Upper lobe of right lung (tissue), 1 donor: ENCODE measurements around the gene HOXA13. TPM values are rescaled to one million over a fixed set of nuclear protein-coding genes. Genes with fewer than 3 reads are reported as not detected.

ENCODE experiments used
- ATAC-seq: fragments of 200-7000 bp; cut with Tn5 transposase; one replicate; pipeline ENCODE4 v1.9.1; 2020; ENCODE audit warnings: mild to moderate bottlenecking, moderate library complexity
- DNase-seq: peaks from one replicate; pipeline ENCODE4 v3.0.0-alpha.2; 2020
- H3K27ac ChIP-seq: fragments of 200-600 bp; one replicate; pipeline ENCODE4 v1.8.0; 2022
- H3K27me3 ChIP-seq: fragments of 200-600 bp; one replicate; pipeline ENCODE4 v1.8.0; 2022; ENCODE audit warnings: mild to moderate bottlenecking
- H3K36me3 ChIP-seq: fragments of 200-600 bp; one replicate; pipeline ENCODE4 v1.8.0; 2022
- H3K4me1 ChIP-seq: fragments of 200-600 bp; one replicate; pipeline ENCODE4 v1.8.0; 2022
- H3K4me3 ChIP-seq: fragments of 200-600 bp; one replicate; pipeline ENCODE4 v1.8.0; 2022; ENCODE audit warnings: mild to moderate bottlenecking
- H3K9me3 ChIP-seq: fragments of 200-600 bp; one replicate; pipeline ENCODE4 v1.8.0; 2022
- CTCF ChIP-seq: fragments of 200-600 bp; IDR thresholded peaks from one replicate; pipeline ENCODE4 v1.8.0; 2022; ENCODE audit warnings: antibody characterized with exemption
- intact Hi-C: fragments of 100-400 bp; cut with DNase I; formaldehyde crosslinking; loops from one replicate; pipeline ENCODE4 v1.11.0; 2022
- total RNA-seq: library from RNA; stranded (reverse); fragmentation: NEBNext Ultra II Directional; extraction: Animal tissue kit (Norgen Biotek cat#: 25700); gene quantifications from one replicate; pipeline ENCODE4 v1.2.1, GENCODE V29; 2021
- donor health status: DM: no; HTN: yes; CAD: no; lungs with severe emphysema.

Gene HOXA13
- total RNA-seq, 1 donor from 2014 or later = not detected

- Histone ChIP-seq H3K4me1 (peaks cover 15% of the 10 kb centered on the region), H3K27ac (no peak overlapping the region), H3K36me3 (no peaks in the 10 kb centered on the region), H3K4me3 (no peak overlapping the region), H3K9me3 (no peaks in the 10 kb centered on the region), H3K27me3 (peaks cover 96% of the 10 kb centered on the region)
- intact Hi-C loops = no loop called here
- DNase-seq (peak; percentile 57), ATAC-seq (no peak)
- TF ChIP-seq CTCF = no peak
These were observed 1.6 kb downstream of the HOXA13 start for GRCh38 chr7:27198138-27198841.

GRCh38 chr7:27197137-27198042 lies 2.5 kb downstream of the HOXA13 start:
- DNase-seq = no peak
- peaks cover 96% of the 10 kb centered on the region for H3K27me3 ChIP-seq
- H3K4me3 ChIP-seq = no peak overlapping the region
- no peaks in the 10 kb centered on the region for H3K36me3 ChIP-seq
- intact Hi-C loops = no loop called here
- no peak for ATAC-seq
- H3K27ac ChIP-seq = no peak overlapping the region
- TF ChIP-seq CTCF = no peak
- peaks cover 22% of the 10 kb centered on the region for H3K4me1 ChIP-seq
- no peaks in the 10 kb centered on the region for H3K9me3 ChIP-seq

GRCh38 chr7:27196287-27196767 lies 3.6 kb downstream of the HOXA13 start:
- Histone ChIP-seq H3K27me3 (peaks cover 96% of the 10 kb centered on the region), H3K9me3 (no peaks in the 10 kb centered on the region), H3K27ac (no peak overlapping the region), H3K4me3 (no peak overlapping the region), H3K4me1 (peaks cover 23% of the 10 kb centered on the region), H3K36me3 (no peaks in the 10 kb centered on the region)
- intact Hi-C loops = no loop called here
- peak; percentile 54 for ATAC-seq
- peak; percentile 87 for DNase-seq
- TF ChIP-seq CTCF = peak; percentile 83

GRCh38 chr7:27194686-27195379 lies 5.1 kb downstream of the HOXA13 start:
- peaks cover 12% of the 10 kb centered on the region for H3K4me1 ChIP-seq
- no peak for DNase-seq
- H3K27me3 ChIP-seq = peaks cover 96% of the 10 kb centered on the region
- no peak for TF ChIP-seq CTCF
- H3K36me3 ChIP-seq = no peaks in the 10 kb centered on the region
- ATAC-seq = no peak
- intact Hi-C loops = no loop called here
- H3K4me3 ChIP-seq = no peak overlapping the region
- no peak overlapping the region for H3K27ac ChIP-seq
- H3K9me3 ChIP-seq = no peaks in the 10 kb centered on the region

GRCh38 chr7:27194002-27194352 lies 5.9 kb downstream of the HOXA13 start:
- intact Hi-C loops = no loop called here
- DNase-seq = no peak
- no peak overlapping the region for H3K27ac ChIP-seq
- no peak for TF ChIP-seq CTCF
- H3K4me3 ChIP-seq = no peak overlapping the region
- peaks cover 15% of the 10 kb centered on the region for H3K4me1 ChIP-seq
- H3K36me3 ChIP-seq = no peaks in the 10 kb centered on the region
- H3K27me3 ChIP-seq = peaks cover 100% of the 10 kb centered on the region
- ATAC-seq = no peak
- no peaks in the 10 kb centered on the region for H3K9me3 ChIP-seq
